GM12873 (cell line): Measurements from ENCODE around the gene RFPL3.

Source experiments
- TF ChIP-seq, protein P1 (sequence below): IDR thresholded peaks from 2 replicates; pipeline ENCODE4 v1.5.1; 2012; ENCODE audit warnings: low read depth, mild to moderate bottlenecking, moderate library complexity, low read length, control low read depth; ENCODE audit not compliant: insufficient read depth; ENCODE audit errors: missing control alignments

RFPL3 gene

GRCh38 chr22:32331236-32331917, 26.3 kb upstream of the RFPL3 start:
- TF ChIP-seq, protein P1, sequence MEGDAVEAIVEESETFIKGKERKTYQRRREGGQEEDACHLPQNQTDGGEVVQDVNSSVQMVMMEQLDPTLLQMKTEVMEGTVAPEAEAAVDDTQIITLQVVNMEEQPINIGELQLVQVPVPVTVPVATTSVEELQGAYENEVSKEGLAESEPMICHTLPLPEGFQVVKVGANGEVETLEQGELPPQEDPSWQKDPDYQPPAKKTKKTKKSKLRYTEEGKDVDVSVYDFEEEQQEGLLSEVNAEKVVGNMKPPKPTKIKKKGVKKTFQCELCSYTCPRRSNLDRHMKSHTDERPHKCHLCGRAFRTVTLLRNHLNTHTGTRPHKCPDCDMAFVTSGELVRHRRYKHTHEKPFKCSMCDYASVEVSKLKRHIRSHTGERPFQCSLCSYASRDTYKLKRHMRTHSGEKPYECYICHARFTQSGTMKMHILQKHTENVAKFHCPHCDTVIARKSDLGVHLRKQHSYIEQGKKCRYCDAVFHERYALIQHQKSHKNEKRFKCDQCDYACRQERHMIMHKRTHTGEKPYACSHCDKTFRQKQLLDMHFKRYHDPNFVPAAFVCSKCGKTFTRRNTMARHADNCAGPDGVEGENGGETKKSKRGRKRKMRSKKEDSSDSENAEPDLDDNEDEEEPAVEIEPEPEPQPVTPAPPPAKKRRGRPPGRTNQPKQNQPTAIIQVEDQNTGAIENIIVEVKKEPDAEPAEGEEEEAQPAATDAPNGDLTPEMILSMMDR = no peak

DNA sequence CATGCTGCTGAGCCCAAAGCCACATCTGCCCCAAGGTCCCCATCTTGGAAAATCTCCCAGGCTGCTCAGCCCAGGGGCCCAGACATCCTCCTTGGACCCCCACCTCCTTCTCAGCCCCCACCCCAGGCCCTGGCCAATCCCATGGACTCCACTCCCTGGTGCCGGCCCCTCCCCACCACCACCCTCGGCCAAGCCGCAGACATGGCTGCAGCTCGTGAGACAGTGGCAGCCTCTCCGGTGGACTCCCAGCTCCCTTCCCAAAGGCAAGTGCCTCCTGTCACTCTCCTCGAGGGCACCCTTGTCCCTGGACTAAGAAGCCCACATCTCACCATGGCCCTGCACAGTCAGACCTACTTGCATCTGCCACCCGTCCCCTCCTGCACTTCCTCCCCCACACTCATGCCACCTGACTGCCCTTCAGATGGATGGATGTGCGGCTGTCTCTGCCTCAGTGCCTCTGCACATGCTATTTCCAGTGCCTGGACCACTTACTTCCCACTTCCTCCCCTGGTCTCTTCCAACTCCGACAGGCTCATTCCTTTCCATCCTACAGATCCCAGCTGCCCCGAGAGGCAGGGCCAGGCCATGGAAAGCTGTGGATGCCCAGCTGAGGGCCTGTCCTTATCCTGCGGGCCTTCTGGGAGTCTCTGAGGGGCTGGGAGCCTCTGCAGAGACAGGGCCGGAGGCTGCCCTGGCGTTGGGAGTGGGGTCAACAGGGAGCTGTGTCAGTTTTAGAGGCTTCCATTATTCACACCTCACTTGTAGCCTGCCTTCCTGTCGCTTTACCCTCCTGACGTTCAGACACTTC, 25.5 kb upstream of the RFPL3 start:
- TF ChIP-seq, protein P1 = no peak

DNA sequence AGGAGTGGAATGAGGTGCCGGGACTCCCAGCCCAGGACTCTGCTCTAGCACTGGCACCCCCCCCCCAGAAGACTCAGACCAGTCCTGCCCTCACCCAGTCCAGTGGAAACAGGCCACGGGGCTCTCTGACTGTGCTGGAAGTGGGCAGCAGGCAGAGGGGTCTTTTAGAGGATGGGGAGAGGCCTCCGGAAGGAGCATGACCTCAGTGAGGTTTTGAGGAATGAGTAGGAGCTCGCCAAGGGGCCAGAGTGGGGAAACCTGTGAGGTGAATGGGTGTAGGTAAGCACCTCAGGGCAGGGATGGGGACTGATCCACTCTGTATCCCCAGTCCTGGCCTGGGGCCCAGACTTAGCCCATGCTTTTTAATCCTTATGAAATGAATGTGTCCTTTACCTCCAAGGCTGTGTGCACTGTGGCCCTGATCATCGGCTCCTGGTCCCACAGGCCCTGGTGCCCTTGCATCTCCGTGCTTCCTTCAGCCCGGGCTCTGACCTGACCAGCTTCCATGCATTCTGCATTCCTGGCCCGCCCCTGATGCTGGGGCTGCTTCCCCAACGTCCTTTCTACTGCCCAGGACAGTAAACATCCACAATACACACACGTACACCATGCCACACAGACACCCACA, 24.4 kb upstream of the RFPL3 start:
- TF ChIP-seq, protein P1 = no peak

DNA sequence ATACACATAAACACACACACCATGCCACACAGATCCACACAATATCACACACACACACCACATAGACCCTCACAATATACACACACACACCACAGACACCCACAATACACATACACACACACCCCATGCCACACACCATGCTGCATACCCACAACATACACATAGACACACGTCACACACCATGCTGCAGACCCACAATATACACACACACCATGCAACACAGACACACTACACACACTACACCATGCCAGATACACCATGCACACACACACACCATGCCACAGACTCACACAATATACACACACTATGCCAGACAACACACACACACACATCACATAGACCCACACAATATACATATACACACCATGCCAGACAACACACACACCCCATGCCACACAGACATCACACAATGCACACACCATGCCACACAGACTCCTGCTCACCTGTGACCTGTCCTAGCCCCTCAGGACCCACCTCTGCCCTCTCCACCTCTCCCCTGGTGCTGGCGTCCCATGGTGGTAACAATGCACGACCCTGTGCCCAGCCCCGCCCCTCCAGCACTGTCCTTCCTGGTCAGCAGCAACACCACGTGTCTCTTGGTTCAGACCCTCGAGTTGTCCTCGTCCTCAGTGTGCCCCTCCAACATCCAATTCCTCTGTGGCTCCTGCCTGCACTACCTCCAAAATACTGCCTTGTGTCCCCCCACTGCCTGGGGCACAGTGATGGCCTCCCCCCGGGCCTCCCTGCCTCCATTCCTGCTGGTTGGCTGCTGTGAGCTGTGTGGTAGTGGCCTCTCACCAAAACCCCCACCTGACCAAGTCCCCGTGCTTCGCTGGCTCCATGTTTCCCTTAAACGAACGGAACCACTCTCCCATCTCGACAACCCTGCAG, 23.7 kb upstream of the RFPL3 start:
- TF ChIP-seq, protein P1 = no peak

- TF ChIP-seq, protein P1 = no peak
Observed at GRCh38 chr22:32334660-32335365, 22.9 kb upstream of the RFPL3 start.

- TF ChIP-seq, protein P1 = no peak
Observed at GRCh38 chr22:32335471-32335870, 22.2 kb upstream of the RFPL3 start.
